ENCODE results near the gene IGFBP5.

IGFBP5 gene

GRCh38 chr2:216687111-216687510 is 8.2 kb downstream of the IGFBP5 start:
- no peak for FAIRE-seq

- no peak for FAIRE-seq
Observed at GRCh38 chr2:216685327-216685875, 9.9 kb downstream of the IGFBP5 start.

GRCh38 chr2:216683846-216684245 is 11.5 kb downstream of the IGFBP5 start:
- FAIRE-seq: no peak

- no peak for FAIRE-seq
Observed at GRCh38 chr2:216681683-216682082, 13.7 kb downstream of the IGFBP5 start.

GRCh38 chr2:216680951-216681629 is 14.3 kb downstream of the IGFBP5 start:
- FAIRE-seq: no peak

- no peak for FAIRE-seq
Observed at GRCh38 chr2:216679658-216680024, 15.7 kb downstream of the IGFBP5 start.

GRCh38 chr2:216678813-216679657 is 16.3 kb downstream of the IGFBP5 start:
- FAIRE-seq: no peak

GRCh38 chr2:216678098-216678465 is 17.3 kb downstream of the IGFBP5 start:
- no peak for FAIRE-seq

GRCh38 chr2:216677439-216678097 is 17.8 kb downstream of the IGFBP5 start:
- no peak for FAIRE-seq

GRCh38 chr2:216676630-216677029 is 18.7 kb downstream of the IGFBP5 start:
- no peak for FAIRE-seq

- FAIRE-seq: no peak
Observed at GRCh38 chr2:216674376-216674775, 21.0 kb downstream of the IGFBP5 start.

- FAIRE-seq: no peak
Observed at GRCh38 chr2:216673609-216674008, 21.7 kb downstream of the IGFBP5 start.

GRCh38 chr2:216673021-216673420 is 22.3 kb downstream of the IGFBP5 start:
- no peak for FAIRE-seq

GRCh38 chr2:216672466-216672865 is 22.9 kb downstream of the IGFBP5 start:
- no peak for FAIRE-seq

- no peak for FAIRE-seq
Observed at GRCh38 chr2:216671791-216672343, 23.5 kb downstream of the IGFBP5 start.

- no peak for FAIRE-seq
Observed at GRCh38 chr2:216671081-216671411, 24.3 kb downstream of the IGFBP5 start.

GRCh38 chr2:216670266-216671080 is 24.9 kb downstream of the IGFBP5 start:
- no peak for FAIRE-seq

- no peak for FAIRE-seq
Observed at GRCh38 chr2:216666461-216667233, 28.7 kb downstream of the IGFBP5 start.

- FAIRE-seq: no peak
Observed at GRCh38 chr2:216665717-216666116, 29.6 kb downstream of the IGFBP5 start.

- no peak for FAIRE-seq
Observed at GRCh38 chr2:216665242-216665641, 30.1 kb downstream of the IGFBP5 start.

GRCh38 chr2:216664593-216665034 is 30.7 kb downstream of the IGFBP5 start:
- no peak for FAIRE-seq

GRCh38 chr2:216663846-216664245 is 31.5 kb downstream of the IGFBP5 start:
- no peak for FAIRE-seq

All from G401.6 (cell line).